Neutrophil (primary cell): Measurements from ENCODE around the gene UST.
"Not testable (repeated sequence)": the region's sequence is repeated elsewhere in the genome, so short reads cannot be mapped to it uniquely, and the experiment has no call there.

ENCODE experiments used
- H3K27ac ChIP-seq: fragments of 200-600 bp; sonication (generic); 2 replicates; pipeline ENCODE4 v1.5.1; 2016; ENCODE audit warnings: mild to moderate bottlenecking, moderate library complexity
- H3K27me3 ChIP-seq: fragments of 200-600 bp; sonication (generic); 2 replicates; pipeline ENCODE4 v1.6.0; 2016; ENCODE audit warnings: mild to moderate bottlenecking
- H3K36me3 ChIP-seq: fragments of 200-600 bp; sonication (generic); 2 replicates; pipeline ENCODE4 v1.5.1; 2017
- H3K4me1 ChIP-seq, 2 experiments: fragments of 200-600 bp in 1 of 2; sonication (generic) in 1 of 2; 1 replicate in 1 of 2; 2 replicates in 1 of 2; pipeline versions ENCODE4 v1.5.1 to v1.6.1; 2013 to 2016; ENCODE audit warnings: low read depth in 1 of 2, low read length in 1 of 2, mild to moderate bottlenecking in 1 of 2, moderate library complexity in 1 of 2; ENCODE audit not compliant: control insufficient read depth in 1 of 2, insufficient read depth in 1 of 2
- H3K4me3 ChIP-seq, 2 experiments: fragments of 200-600 bp in 1 of 2; sonication (generic) in 1 of 2; 1 replicate in 1 of 2; 2 replicates in 1 of 2; pipeline ENCODE4 v1.5.1; 2013 to 2016; ENCODE audit warnings: low read depth in 1 of 2, low read length in 1 of 2, mild to moderate bottlenecking in 1 of 2, moderate library complexity in 1 of 2
- H3K9me3 ChIP-seq: fragments of 200-600 bp; sonication (generic); 2 replicates; pipeline ENCODE4 v1.5.1; 2016
- TF ChIP-seq, protein P1 (sequence below): fragments of 200-600 bp; sonication (generic); IDR thresholded peaks from 2 replicates; pipeline ENCODE4 v1.5.1; 2016; ENCODE audit warnings: antibody characterized with exemption

Gene UST

DNA sequence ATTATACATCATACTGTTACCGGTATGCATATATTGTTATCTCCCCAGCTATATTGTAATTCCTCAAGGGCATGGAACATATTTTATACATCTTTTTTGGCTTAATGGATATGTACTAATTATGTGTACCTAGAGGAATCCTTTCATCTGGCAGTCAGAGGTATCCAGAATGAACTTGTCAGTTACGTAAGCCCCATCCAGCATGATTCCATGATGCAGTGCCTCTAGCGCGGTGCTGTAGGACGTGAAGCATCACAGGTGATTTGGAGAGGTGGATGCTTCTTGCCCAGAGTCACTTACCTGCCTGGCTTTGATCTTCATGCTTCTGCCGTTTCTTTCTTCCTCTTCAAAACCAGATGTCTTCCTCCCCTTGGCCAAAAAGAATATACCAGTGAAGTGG lies 159.1 kb downstream of the UST start:
- Histone ChIP-seq H3K27ac (no peak overlapping the region), H3K36me3 (no peaks in the 10 kb centered on the region), H3K27me3 (no peaks in the 10 kb centered on the region), H3K4me3 (no peak overlapping the region), H3K4me1 (no peaks in the 10 kb centered on the region), H3K9me3 (no peaks in the 10 kb centered on the region)
- TF ChIP-seq, protein P1, sequence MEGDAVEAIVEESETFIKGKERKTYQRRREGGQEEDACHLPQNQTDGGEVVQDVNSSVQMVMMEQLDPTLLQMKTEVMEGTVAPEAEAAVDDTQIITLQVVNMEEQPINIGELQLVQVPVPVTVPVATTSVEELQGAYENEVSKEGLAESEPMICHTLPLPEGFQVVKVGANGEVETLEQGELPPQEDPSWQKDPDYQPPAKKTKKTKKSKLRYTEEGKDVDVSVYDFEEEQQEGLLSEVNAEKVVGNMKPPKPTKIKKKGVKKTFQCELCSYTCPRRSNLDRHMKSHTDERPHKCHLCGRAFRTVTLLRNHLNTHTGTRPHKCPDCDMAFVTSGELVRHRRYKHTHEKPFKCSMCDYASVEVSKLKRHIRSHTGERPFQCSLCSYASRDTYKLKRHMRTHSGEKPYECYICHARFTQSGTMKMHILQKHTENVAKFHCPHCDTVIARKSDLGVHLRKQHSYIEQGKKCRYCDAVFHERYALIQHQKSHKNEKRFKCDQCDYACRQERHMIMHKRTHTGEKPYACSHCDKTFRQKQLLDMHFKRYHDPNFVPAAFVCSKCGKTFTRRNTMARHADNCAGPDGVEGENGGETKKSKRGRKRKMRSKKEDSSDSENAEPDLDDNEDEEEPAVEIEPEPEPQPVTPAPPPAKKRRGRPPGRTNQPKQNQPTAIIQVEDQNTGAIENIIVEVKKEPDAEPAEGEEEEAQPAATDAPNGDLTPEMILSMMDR: no peak

DNA sequence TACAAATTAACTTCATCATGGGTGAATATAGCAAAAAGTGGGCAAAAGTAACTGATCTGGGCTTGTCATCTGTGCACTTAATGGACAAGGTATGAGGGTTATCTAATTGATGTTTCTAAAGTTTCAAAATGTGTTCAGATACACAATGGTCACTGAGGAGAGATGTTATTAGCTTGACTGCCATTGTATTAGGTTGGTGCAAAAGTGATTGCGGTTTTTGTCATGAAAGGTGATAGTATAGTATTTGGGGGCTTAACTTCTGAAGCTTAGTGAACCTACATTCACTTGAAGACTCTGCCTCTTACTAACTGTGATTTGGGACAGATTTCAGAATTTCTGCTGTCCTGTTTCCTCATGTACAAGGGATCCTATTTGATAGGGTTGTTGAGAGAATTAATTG lies 159.6 kb downstream of the UST start:
- Histone ChIP-seq H3K27me3 (no peaks in the 10 kb centered on the region), H3K27ac (no peak overlapping the region), H3K4me1 (no peaks in the 10 kb centered on the region), H3K9me3 (no peaks in the 10 kb centered on the region), H3K36me3 (no peaks in the 10 kb centered on the region), H3K4me3 (no peak overlapping the region)
- TF ChIP-seq, protein P1: no peak

DNA sequence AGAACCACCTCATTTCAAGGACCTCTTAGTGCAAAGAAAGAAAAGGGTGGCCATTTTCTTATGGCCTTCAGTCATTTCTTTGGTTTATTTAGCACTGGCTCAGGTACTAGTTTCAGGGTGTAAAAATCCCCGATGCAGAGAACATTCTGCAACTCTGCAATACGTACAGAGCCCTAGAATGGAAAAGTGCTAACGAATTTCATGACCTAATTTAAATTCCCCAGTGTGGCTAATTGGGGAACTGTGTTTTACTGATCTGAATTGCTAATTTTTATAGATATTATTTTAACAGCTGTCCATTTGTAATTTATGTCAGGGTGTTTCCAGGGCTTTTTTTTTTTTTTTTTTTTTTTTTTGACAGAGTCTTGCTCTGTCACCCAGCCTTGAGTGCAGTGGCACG lies 160.7 kb downstream of the UST start:
- TF ChIP-seq, protein P1: no peak
- Histone ChIP-seq H3K4me3 (no peak overlapping the region), H3K27ac (no peak overlapping the region), H3K36me3 (no peaks in the 10 kb centered on the region), H3K9me3 (no peaks in the 10 kb centered on the region), H3K4me1 (no peaks in the 10 kb centered on the region), H3K27me3 (no peaks in the 10 kb centered on the region)

DNA sequence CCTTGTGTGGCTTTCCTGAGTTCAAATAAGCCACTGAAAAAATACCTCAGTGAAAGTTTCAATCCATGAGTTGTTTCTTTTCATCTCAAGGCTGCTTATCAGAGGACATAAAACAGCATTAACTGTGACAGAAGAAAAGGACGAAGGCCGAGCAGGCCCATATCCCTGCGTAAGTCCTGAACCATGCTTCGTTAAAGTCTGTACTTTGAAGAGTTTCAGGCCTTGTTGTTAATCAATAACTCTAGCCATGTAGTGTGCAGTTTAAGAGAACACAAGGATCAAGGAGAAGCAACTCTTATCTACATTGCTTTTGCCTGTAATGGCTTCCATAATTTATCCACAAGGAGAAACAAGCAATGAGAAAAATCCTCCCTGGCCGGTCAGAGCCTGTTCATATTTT lies 165.4 kb downstream of the UST start:
- H3K4me3 ChIP-seq: no peak overlapping the region
- no peaks in the 10 kb centered on the region for H3K4me1 ChIP-seq
- no peaks in the 10 kb centered on the region for H3K9me3 ChIP-seq
- TF ChIP-seq, protein P1: no peak
- H3K27me3 ChIP-seq: no peaks in the 10 kb centered on the region
- no peak overlapping the region for H3K27ac ChIP-seq
- H3K36me3 ChIP-seq: no peaks in the 10 kb centered on the region

DNA sequence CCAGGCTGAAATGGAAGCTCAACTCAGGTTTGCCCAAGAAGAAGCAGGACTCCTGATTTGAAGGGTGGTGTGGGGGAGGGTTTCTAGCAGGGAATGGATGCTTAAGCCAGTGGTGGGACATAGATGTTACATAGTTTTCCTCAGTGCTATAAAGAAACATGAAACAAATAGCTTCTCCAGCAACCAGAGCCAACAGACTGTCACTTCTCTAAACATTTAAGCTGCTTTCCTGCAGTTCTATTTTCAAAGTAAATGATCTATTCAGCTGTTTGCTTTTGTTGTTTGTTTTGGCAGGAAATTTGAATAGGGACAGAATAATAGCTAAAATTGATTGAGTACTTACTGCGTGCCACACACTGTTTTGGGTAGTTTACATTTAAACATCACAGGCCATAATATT lies 169.0 kb downstream of the UST start:
- H3K9me3 ChIP-seq: no peaks in the 10 kb centered on the region
- H3K36me3 ChIP-seq: no peaks in the 10 kb centered on the region
- TF ChIP-seq, protein P1: no peak
- H3K27ac ChIP-seq: no peak overlapping the region
- no peak overlapping the region for H3K4me3 ChIP-seq
- no peaks in the 10 kb centered on the region for H3K4me1 ChIP-seq
- no peaks in the 10 kb centered on the region for H3K27me3 ChIP-seq

DNA sequence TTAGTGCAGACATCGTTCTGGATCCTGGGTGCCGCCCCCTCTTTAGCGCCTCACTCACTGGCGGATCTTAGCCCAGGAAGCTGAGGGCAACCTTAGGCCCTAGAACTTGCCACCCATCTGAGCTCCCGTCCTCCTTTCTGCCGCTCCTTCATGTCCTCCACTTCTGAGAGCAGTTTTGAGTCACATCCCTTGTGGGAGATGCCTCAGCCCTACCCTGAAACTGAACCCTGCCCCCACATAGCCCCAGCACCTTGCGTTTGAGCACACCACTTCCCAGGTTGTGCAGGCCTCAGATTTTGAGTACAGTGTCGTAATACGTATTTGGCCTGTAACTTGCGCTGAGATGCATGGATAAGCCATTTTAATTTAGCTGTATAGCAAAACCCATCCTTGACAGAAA lies 169.7 kb downstream of the UST start:
- H3K9me3 ChIP-seq, H3K4me3 ChIP-seq, H3K27me3 ChIP-seq, H3K4me1 ChIP-seq, H3K36me3 ChIP-seq, H3K27ac ChIP-seq: not testable (repeated sequence)
